Liver (tissue), 2 donors: ENCODE measurements around the gene NEK6.

Experiments
- FOXA1 ChIP-seq: IDR thresholded peaks from 2 replicates; pipeline ENCODE4 v1.6.1; 2016; ENCODE audit warnings: antibody characterized with exemption
- TF ChIP-seq, protein P1 (sequence below): fragments of 150-350 bp; IDR thresholded peaks from 2 replicates; pipeline ENCODE4 v1.5.1; 2017; ENCODE audit warnings: improper control_type of control experiment, low read depth, low read length; ENCODE audit not compliant: missing input control
- TF ChIP-seq, protein P2 (sequence below): IDR thresholded peaks from 2 replicates; pipeline ENCODE4 v1.6.1; 2016; ENCODE audit warnings: antibody characterized with exemption, mild to moderate bottlenecking
- donor health status: healthy.

DNA sequence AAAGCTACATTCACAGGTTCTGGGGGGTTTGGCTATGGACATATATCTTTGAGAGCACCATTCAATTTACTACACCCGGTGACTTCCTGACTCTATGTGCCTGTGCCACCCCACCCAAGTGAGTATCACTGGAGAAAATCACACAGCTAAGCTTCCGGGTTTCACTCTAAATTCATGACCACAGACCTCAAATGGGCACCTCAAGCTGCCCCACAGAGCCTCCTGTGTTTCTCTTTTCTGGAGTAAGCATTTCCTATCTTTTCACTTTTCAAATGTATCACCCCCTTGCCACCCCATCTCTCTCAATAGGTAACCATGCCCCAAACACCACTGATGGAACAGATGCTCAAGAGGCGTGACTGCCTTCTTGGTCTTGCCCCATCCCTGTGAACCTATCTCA is 49.2 kb upstream of the NEK6 start:
- TF ChIP-seq, protein P1, sequence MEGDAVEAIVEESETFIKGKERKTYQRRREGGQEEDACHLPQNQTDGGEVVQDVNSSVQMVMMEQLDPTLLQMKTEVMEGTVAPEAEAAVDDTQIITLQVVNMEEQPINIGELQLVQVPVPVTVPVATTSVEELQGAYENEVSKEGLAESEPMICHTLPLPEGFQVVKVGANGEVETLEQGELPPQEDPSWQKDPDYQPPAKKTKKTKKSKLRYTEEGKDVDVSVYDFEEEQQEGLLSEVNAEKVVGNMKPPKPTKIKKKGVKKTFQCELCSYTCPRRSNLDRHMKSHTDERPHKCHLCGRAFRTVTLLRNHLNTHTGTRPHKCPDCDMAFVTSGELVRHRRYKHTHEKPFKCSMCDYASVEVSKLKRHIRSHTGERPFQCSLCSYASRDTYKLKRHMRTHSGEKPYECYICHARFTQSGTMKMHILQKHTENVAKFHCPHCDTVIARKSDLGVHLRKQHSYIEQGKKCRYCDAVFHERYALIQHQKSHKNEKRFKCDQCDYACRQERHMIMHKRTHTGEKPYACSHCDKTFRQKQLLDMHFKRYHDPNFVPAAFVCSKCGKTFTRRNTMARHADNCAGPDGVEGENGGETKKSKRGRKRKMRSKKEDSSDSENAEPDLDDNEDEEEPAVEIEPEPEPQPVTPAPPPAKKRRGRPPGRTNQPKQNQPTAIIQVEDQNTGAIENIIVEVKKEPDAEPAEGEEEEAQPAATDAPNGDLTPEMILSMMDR = no peak
- TF ChIP-seq FOXA1 = no peak
- TF ChIP-seq, protein P2, sequence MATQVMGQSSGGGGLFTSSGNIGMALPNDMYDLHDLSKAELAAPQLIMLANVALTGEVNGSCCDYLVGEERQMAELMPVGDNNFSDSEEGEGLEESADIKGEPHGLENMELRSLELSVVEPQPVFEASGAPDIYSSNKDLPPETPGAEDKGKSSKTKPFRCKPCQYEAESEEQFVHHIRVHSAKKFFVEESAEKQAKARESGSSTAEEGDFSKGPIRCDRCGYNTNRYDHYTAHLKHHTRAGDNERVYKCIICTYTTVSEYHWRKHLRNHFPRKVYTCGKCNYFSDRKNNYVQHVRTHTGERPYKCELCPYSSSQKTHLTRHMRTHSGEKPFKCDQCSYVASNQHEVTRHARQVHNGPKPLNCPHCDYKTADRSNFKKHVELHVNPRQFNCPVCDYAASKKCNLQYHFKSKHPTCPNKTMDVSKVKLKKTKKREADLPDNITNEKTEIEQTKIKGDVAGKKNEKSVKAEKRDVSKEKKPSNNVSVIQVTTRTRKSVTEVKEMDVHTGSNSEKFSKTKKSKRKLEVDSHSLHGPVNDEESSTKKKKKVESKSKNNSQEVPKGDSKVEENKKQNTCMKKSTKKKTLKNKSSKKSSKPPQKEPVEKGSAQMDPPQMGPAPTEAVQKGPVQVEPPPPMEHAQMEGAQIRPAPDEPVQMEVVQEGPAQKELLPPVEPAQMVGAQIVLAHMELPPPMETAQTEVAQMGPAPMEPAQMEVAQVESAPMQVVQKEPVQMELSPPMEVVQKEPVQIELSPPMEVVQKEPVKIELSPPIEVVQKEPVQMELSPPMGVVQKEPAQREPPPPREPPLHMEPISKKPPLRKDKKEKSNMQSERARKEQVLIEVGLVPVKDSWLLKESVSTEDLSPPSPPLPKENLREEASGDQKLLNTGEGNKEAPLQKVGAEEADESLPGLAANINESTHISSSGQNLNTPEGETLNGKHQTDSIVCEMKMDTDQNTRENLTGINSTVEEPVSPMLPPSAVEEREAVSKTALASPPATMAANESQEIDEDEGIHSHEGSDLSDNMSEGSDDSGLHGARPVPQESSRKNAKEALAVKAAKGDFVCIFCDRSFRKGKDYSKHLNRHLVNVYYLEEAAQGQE = no peak
